ENCODE measurements around the gene EME1. TPM values are rescaled to one million over a fixed set of nuclear protein-coding genes. Genes with fewer than 3 reads are reported as not detected.

The EME1 gene
- total RNA-seq, 1 donor from 2014 or later = 1.8 TPM

DNA sequence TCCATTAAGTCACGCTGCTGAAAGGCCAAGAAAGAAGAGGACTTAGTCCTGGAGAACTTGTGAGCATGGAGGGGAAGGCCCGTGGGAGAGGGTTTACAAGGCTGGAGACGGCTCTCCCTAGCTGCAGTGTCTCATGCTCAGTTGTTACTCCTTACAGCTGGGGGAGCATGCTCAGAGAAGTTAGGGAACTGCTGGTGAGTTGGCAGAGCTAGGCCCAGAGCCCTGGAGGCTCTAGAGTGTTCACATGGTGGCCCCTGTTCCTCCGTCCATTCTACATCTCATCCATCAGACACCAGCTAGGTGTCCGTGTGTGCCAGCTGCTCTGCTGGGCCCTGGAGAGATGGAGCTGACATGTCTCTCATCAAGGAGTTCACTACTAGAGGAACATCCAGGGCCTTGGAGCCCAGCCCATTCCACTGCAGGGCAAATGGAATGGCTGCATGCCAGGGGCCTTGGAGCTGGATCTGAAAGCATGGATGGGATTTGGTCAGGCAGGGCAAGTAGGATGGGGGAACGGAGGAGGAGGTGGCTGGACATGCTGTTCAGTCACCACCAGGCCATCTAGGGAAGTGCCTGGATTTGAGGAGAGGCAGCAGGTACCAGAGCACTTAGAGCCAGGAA is 20.8 kb upstream of the EME1 start:
- Histone ChIP-seq H3K9me3 (no peaks in the 10 kb centered on the region), H3K27ac (no peak overlapping the region), H3K4me3 (no peak overlapping the region), H3K27me3 (ENCODE audit: low read depth) (no peaks in the 10 kb centered on the region), H3K4me1 (peaks cover 7% of the 10 kb centered on the region), H3K36me3 (peaks cover 43% of the 10 kb centered on the region)
- intact Hi-C loops (cut with DNase I) = no loop called here
- no peak for ATAC-seq
- no peak for DNase-seq
- TF ChIP-seq, protein P1, sequence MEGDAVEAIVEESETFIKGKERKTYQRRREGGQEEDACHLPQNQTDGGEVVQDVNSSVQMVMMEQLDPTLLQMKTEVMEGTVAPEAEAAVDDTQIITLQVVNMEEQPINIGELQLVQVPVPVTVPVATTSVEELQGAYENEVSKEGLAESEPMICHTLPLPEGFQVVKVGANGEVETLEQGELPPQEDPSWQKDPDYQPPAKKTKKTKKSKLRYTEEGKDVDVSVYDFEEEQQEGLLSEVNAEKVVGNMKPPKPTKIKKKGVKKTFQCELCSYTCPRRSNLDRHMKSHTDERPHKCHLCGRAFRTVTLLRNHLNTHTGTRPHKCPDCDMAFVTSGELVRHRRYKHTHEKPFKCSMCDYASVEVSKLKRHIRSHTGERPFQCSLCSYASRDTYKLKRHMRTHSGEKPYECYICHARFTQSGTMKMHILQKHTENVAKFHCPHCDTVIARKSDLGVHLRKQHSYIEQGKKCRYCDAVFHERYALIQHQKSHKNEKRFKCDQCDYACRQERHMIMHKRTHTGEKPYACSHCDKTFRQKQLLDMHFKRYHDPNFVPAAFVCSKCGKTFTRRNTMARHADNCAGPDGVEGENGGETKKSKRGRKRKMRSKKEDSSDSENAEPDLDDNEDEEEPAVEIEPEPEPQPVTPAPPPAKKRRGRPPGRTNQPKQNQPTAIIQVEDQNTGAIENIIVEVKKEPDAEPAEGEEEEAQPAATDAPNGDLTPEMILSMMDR (IDR thresholded peaks at IDR 0.05) = no peak

DNA sequence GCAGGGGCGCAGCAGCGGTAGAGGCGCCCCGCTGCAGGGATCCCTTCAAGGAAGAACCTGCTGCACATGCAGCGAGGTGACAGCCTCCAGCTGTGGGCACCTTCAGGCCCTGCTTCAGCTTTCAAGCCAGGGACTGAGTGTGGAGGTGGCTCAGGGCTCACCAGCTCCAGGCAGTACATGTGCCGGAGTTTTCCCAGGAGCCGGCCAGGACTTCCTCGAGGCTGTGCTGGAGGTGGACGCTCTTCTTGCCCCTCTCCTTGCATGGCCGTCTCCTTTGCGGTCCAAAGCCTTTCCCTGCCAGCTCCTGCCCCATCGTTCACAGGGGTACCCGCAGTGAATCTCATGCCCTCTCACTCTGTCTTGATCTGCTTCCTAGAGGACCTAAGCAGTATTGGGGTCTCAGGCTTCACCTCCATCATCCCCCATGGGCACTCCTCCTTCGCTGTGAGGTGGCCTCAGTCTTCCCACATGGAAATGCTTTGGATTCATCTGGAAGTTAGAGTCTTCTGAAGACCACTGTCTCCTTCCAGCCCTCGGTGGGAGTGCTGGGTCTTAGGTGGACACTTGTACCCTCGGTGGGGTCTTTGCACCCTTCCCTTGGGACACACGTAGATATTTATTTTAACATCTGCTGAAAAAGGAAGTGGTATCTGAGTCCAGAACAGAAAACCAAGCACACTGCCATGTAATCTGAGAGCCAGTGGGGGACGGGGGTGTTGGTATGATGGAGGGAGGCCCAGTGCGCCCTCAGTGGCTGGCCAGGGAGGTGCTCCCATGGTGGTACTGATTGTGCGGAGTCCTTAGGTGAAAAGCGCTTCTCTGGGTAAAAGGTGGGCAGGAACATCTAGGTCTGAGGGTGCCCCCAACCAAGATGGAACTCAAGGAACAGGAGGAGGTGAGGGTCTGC is 20.1 kb upstream of the EME1 start:
- ATAC-seq (no peak), DNase-seq (no peak)
- Histone ChIP-seq H3K4me3 (no peak overlapping the region), H3K36me3 (peaks cover 51% of the 10 kb centered on the region), H3K4me1 (no peaks in the 10 kb centered on the region), H3K9me3 (no peaks in the 10 kb centered on the region), H3K27me3 (ENCODE audit: low read depth) (no peaks in the 10 kb centered on the region), H3K27ac (no peak overlapping the region)
- TF ChIP-seq, protein P1 (IDR thresholded peaks at IDR 0.05) = no peak
- intact Hi-C loops (cut with DNase I) = no loop called here

DNA sequence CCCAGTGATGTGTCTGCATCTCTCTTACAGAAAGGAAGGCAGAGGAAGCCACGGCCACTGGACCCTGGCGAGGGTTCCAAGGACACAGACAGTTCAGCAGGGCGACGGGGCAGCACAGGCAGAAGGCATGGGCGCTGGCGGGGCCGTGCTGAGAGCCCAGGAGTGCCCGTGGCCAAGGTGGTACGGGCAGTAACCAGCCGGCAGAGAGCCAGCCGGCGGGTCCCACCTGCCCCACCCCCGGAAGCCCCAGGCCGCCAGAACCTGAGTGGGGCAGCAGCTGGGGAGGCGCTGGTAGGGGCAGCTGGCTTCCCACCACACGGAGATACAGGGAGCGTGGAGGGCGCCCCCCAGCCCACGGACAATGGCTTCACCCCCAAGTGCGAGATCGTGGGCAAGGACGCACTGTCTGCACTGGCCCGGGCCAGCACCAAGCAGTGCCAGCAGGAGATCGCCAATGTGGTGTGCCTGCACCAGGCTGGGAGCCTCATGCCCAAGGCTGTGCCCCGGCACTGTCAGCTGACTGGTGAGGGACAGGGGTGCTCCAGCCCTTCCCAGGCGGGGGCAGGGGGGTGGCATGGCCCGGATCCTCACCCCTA is 19.3 kb upstream of the EME1 start:
- Histone ChIP-seq H3K36me3 (peaks cover 59% of the 10 kb centered on the region), H3K4me3 (no peak overlapping the region), H3K27me3 (ENCODE audit: low read depth) (no peaks in the 10 kb centered on the region), H3K4me1 (no peaks in the 10 kb centered on the region), H3K9me3 (no peaks in the 10 kb centered on the region), H3K27ac (no peak overlapping the region)
- DNase-seq = no peak
- no peak for ATAC-seq
- intact Hi-C loops (cut with DNase I) = no loop called here
- TF ChIP-seq, protein P1 (IDR thresholded peaks at IDR 0.05) = no peak

DNA sequence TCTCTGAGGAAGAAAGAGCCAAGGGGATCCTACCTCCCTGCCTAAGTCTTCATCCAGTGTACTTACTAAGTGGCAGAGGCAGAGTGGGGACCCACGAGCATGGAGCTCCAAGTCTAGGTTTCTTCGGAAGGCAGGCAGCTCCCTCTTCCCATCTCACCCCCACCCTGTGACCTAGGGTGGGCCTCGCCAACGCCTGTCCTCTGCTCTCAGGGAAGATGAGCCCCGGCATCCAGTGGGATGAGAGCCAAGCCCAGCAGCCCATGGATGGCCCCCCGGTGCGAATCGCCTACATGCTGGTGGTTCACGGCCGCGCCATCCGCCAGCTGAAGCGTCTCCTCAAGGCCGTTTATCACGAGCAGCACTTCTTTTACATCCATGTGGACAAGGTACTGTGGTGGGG is 18.8 kb upstream of the EME1 start:
- no peak for DNase-seq
- TF ChIP-seq, protein P1 (IDR thresholded peaks at IDR 0.05) = no peak
- Histone ChIP-seq H3K27me3 (ENCODE audit: low read depth) (no peaks in the 10 kb centered on the region), H3K4me3 (no peak overlapping the region), H3K9me3 (no peaks in the 10 kb centered on the region), H3K27ac (no peak overlapping the region), H3K36me3 (peaks cover 64% of the 10 kb centered on the region), H3K4me1 (no peaks in the 10 kb centered on the region)
- intact Hi-C loops (cut with DNase I) = no loop called here
- no peak for ATAC-seq

DNA sequence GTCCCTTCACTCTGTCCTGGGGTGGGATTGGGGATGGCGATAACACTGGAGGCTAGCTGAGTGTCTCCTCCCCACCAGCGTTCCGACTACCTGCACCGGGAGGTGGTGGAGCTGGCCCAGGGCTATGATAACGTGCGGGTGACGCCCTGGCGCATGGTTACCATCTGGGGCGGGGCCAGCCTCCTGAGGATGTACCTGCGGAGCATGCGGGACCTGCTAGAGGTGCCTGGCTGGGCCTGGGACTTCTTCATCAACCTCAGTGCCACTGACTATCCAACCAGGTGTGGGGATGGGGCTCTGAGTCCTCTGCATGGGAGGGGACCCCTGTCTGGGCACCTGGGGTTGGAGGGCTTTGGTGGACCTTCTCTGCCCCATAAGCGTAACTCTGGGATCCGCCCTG is 18.3 kb upstream of the EME1 start:
- no peak overlapping the region for H3K4me3 ChIP-seq
- no peak overlapping the region for H3K27ac ChIP-seq
- DNase-seq = no peak
- H3K36me3 ChIP-seq = peaks cover 69% of the 10 kb centered on the region
- ATAC-seq = no peak
- no peaks in the 10 kb centered on the region for H3K4me1 ChIP-seq
- TF ChIP-seq, protein P1 (IDR thresholded peaks at IDR 0.05) = no peak
- H3K27me3 ChIP-seq (ENCODE audit: low read depth) = no peaks in the 10 kb centered on the region
- H3K9me3 ChIP-seq = no peaks in the 10 kb centered on the region
- intact Hi-C loops (cut with DNase I) = no loop called here
